OCI-LY1 (cell line): ENCODE results near the gene SGTB.

ENCODE experiments used
- CTCF ChIP-seq: fragments of 200-600 bp; sonication (generic), shearing (Covaris generic); IDR thresholded peaks from 2 replicates; pipeline ENCODE4 v1.5.1; 2017; ENCODE audit warnings: mild to moderate bottlenecking, antibody characterized with exemption, low read length, moderate library complexity, mixed read lengths
- EZH2 ChIP-seq: fragments of 200-600 bp; sonication (generic), shearing (Covaris generic); IDR thresholded peaks from 2 replicates; pipeline ENCODE4 v1.8.0; 2017; ENCODE audit warnings: borderline replicate concordance, mixed run types, mild to moderate bottlenecking, antibody characterized with exemption, low read length, moderate library complexity, mixed read lengths

GRCh38 chr5:65646938-65647337 lies 75.0 kb downstream of the SGTB start:
- TF ChIP-seq CTCF (no peak), EZH2 (no peak)
